ENCODE results near the gene GPRC5D. TPM values are rescaled to one million over a fixed set of nuclear protein-coding genes. Genes with fewer than 3 reads are reported as not detected.

GPRC5D gene
- total and polyA plus RNA-seq, 8 donors = 0.69 to 1.7 (median 0.84) TPM; not detected in 2

DNA sequence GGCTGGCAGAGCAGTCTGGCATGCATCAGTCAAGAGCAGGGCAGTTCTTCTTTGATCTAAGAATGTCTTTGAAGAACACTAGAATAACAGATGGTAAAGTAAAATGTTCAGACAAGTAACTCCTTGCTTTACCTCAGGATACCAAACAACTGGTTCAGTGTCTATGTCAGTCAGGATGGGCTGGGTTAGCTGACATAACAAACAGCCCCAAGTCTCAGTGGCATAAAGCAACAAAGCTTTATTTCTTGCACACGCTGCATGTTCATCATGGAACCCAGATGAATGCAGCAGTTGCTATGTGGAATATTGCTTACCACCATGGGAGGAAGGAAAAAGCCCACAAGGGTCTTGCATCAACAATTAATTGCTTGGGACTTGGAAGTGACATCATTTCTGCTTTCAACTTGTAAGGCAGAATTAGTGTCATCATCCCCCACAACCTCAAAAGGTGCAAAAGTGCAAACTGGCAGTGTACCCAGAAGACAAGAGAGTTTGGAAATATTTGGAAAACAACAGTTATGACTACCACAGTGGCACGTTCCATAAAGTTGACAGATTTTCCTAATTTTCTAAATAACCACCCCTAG lies 21.2 kb downstream of the GPRC5D start:
- intact Hi-C loops (cut with DNase I) = no loop called here
- H3K36me3 ChIP-seq = no peaks in the 10 kb centered on the region
- no peaks in the 10 kb centered on the region for H3K4me1 ChIP-seq
- no peak overlapping the region for H3K4me3 ChIP-seq
- no peak for DNase-seq
- no peak for ATAC-seq
- TF ChIP-seq, protein P1, sequence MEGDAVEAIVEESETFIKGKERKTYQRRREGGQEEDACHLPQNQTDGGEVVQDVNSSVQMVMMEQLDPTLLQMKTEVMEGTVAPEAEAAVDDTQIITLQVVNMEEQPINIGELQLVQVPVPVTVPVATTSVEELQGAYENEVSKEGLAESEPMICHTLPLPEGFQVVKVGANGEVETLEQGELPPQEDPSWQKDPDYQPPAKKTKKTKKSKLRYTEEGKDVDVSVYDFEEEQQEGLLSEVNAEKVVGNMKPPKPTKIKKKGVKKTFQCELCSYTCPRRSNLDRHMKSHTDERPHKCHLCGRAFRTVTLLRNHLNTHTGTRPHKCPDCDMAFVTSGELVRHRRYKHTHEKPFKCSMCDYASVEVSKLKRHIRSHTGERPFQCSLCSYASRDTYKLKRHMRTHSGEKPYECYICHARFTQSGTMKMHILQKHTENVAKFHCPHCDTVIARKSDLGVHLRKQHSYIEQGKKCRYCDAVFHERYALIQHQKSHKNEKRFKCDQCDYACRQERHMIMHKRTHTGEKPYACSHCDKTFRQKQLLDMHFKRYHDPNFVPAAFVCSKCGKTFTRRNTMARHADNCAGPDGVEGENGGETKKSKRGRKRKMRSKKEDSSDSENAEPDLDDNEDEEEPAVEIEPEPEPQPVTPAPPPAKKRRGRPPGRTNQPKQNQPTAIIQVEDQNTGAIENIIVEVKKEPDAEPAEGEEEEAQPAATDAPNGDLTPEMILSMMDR (IDR thresholded peaks at IDR 0.05) = no peak
- no peaks in the 10 kb centered on the region for H3K9me3 ChIP-seq
- H3K27me3 ChIP-seq = no peaks in the 10 kb centered on the region
- no peak overlapping the region for H3K27ac ChIP-seq

- H3K27me3 ChIP-seq = no peaks in the 10 kb centered on the region
- no peaks in the 10 kb centered on the region for H3K36me3 ChIP-seq
- intact Hi-C loops (cut with DNase I) = no loop called here
- no peak for ATAC-seq
- no peak for DNase-seq
- no peaks in the 10 kb centered on the region for H3K9me3 ChIP-seq
- no peak overlapping the region for H3K27ac ChIP-seq
- TF ChIP-seq, protein P1 (IDR thresholded peaks at IDR 0.05) = no peak
- H3K4me3 ChIP-seq = no peak overlapping the region
- H3K4me1 ChIP-seq = no peaks in the 10 kb centered on the region
Observed at GRCh38 chr12:12929696-12930095, 22.3 kb downstream of the GPRC5D start.

DNA sequence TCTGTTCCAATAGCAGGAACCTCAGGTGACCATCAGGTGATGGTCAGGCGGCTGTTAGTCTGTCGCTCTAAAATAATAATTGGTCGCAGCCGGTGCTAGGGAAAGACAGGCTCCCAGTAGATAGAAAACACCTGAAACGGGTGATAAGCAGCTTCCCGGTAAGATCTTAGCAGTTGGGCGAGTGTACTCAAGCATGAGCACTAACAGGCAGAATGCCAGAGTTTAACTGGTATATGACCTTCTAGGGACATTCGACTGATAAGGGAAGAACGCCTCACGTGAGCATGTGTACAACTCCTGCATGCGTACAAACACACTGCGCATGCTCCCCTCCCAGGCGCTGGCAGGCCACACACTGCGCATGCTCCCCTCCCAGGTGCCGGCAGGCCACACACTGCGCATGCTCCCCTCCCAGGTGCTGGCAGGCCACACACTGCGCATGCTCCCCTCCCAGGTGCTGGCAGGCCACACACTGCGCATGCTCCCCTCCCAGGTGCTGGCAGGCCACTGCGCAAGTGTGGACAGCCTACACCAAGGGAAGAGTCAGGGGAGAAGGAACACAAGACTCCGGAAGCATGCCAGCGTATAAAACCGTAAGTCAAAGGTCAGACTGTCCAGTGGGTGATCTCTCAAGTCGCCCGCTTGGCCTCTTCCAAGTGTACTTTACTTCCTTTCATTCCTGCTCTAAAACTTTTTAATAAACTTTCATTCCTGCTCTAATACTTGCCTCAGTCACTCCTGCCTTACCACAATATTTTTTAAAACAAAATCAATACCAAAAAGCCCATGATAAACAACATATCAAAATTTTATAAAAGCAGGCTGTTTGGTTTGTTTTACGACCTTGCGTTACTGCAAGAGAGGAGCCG lies 24.5 kb downstream of the GPRC5D start:
- ATAC-seq (peak; percentile 88), DNase-seq (peak; percentile 28 to 87 (median 79))
- TF ChIP-seq, protein P1 (IDR thresholded peaks at IDR 0.05) = no peak
- no peaks in the 10 kb centered on the region for H3K9me3 ChIP-seq
- no peaks in the 10 kb centered on the region for H3K36me3 ChIP-seq
- intact Hi-C loops (cut with DNase I) = no loop called here
- H3K4me1 ChIP-seq = no peaks in the 10 kb centered on the region
- peak overlapping the region; percentile 2 to 40 for H3K4me3 ChIP-seq
- no peaks in the 10 kb centered on the region for H3K27me3 ChIP-seq
- peak overlapping the region in 1 of 2 donors; percentile 18 for H3K27ac ChIP-seq

DNA sequence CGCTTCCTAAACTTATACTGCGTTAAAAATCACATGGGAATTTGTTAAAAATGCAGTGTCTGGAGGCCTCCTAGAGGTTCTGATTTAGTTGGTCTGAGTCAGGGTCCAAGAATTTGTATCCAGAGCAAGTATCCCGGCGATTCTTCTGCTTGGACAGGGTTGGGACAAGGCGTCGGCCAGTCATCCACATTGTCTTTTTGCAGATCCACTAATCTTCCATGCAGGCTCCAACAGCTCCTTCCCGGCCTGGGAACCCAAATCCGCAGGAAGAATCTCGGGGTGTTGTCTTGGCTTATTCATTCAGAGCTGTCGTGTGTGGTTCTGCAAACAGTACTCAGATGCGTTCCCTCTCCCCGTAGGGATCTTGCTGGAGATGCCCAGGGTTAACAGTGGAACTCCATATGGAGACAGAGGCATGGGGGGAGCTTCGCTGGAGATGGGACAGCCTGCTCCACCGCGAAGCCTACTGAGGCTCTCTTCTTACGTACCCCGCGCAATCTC lies 25.3 kb downstream of the GPRC5D start:
- no peaks in the 10 kb centered on the region for H3K27me3 ChIP-seq
- no peaks in the 10 kb centered on the region for H3K4me1 ChIP-seq
- no peak overlapping the region for H3K4me3 ChIP-seq
- TF ChIP-seq, protein P1 (IDR thresholded peaks at IDR 0.05) = no peak
- no peak for DNase-seq
- H3K9me3 ChIP-seq = no peaks in the 10 kb centered on the region
- no peaks in the 10 kb centered on the region for H3K36me3 ChIP-seq
- peak; percentile 2 for ATAC-seq
- intact Hi-C loops (cut with DNase I) = no loop called here
- H3K27ac ChIP-seq = no peak overlapping the region

- Histone ChIP-seq H3K9me3 (no peaks in the 10 kb centered on the region), H3K4me1 (no peaks in the 10 kb centered on the region), H3K4me3 (no peak overlapping the region), H3K27me3 (no peaks in the 10 kb centered on the region), H3K36me3 (no peaks in the 10 kb centered on the region), H3K27ac (no peak overlapping the region)
- intact Hi-C loops (cut with DNase I) = no loop called here
- DNase-seq = no peak
- TF ChIP-seq, protein P1 (IDR thresholded peaks at IDR 0.05) = no peak
- ATAC-seq = no peak
Observed at GRCh38 chr12:12925388-12925787, 26.6 kb downstream of the GPRC5D start.

Measured in left lung (tissue), 10 donors.